Activated T-helper 1 cell treated with Interleukin-2 at 50 U/mL for 16 hours (primary cell): Measurements from ENCODE around the gene VPS9D1.
A peak's percentile ranks its signal among the peaks of the same experiment; 100 is the strongest.
"Not testable (repeated sequence)": the region's sequence is repeated elsewhere in the genome, so short reads cannot be mapped to it uniquely, and the experiment has no call there.

Experiments used
- DNase-seq: peaks from one replicate; pipeline ENCODE4 v3.0.0-alpha.2; 2020; ENCODE audit warnings: low read depth

Gene VPS9D1

GRCh38 chr16:89709716-89710432, 10.8 kb downstream of the VPS9D1 start:
- DNase-seq = no peak

DNA sequence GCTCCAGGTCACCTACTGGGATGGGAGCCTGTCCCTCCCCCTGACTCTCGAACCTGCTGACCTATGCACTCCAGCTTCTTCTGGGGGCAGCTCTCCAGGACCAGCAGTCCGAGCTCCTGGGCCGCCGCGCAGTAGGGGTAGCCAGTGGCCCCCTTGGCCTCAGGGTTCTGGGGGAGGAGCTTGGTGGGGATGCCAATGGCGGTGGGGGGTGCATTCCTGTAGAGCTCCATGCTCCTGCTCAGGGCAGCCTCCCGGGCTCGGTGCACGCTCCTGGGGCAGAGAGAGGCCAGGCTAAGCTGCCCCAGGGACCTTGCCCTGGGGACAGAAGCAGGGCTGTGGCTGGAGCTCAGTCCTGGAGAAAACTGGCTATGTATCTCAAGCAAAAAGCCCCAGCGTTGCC, 11.5 kb downstream of the VPS9D1 start:
- DNase-seq = no peak

GRCh38 chr16:89708481-89708931, 12.2 kb downstream of the VPS9D1 start:
- DNase-seq = no peak

GRCh38 chr16:89707695-89708094, 13.0 kb downstream of the VPS9D1 start:
- DNase-seq = no peak

GRCh38 chr16:89706518-89707260, 14.0 kb downstream of the VPS9D1 start:
- DNase-seq = no peak

DNA sequence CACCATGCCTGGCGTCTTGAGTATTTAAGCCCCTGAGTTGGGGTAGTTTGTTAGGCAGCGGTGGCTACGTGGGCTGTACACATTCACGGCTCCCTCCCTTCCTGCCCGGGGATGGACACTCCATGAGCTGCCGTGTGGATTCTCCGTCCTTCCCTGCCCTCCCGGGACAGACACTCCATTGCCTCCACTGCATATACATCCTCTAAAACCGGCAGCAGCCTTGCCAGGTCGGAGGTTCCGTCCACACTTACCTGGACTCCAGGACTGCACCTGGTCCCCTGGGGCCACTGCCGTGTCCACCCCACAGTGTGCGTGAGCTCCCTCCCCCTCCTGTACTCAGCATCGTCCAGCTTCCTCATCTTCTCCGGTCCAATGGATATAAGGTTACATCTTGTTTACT, 15.7 kb downstream of the VPS9D1 start:
- DNase-seq = no peak

GRCh38 chr16:89704281-89704680, 16.4 kb downstream of the VPS9D1 start:
- no peak for DNase-seq

- DNase-seq = peak; percentile 97
Measured at GRCh38 chr16:89701425-89702406, 19.0 kb downstream of the VPS9D1 start, which contains the start of gene SPATA2L. Gene SPATA2L, minus strand, starts transcription at chr16:89701705. Its CDS starts 473 bp downstream, at chr16:89701232.

- peak; percentile 47 for DNase-seq
Measured at GRCh38 chr16:89700649-89701424, 19.9 kb downstream of the VPS9D1 start.

- DNase-seq = peak; percentile 92
Measured at GRCh38 chr16:89700100-89700648, 20.5 kb downstream of the VPS9D1 start.

DNA sequence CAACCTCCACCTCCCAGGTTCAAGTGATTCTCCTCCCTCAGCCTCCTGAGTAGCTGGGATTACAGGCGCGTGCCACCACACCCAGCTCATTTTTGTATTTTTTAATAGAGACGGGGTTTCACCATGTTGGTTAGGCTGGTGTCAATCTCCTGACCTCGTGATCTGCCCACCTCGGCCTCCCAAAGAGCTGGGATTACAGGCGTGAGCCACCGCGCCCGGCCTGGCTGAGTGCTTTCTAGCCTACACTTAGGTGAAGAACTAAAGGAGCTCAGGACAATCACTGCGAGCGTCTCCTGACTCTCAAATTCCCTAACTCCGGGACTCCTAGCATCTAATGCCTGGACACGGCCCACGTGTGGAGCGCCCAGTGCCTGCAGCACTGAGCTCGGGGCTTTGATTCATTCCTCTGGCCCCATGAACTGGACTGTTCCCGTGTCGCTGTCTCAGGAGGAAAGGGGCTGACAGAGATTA, 21.0 kb downstream of the VPS9D1 start:
- not testable (repeated sequence) for DNase-seq

GRCh38 chr16:89698717-89699116, 22.0 kb downstream of the VPS9D1 start:
- DNase-seq = not testable (repeated sequence)

DNA sequence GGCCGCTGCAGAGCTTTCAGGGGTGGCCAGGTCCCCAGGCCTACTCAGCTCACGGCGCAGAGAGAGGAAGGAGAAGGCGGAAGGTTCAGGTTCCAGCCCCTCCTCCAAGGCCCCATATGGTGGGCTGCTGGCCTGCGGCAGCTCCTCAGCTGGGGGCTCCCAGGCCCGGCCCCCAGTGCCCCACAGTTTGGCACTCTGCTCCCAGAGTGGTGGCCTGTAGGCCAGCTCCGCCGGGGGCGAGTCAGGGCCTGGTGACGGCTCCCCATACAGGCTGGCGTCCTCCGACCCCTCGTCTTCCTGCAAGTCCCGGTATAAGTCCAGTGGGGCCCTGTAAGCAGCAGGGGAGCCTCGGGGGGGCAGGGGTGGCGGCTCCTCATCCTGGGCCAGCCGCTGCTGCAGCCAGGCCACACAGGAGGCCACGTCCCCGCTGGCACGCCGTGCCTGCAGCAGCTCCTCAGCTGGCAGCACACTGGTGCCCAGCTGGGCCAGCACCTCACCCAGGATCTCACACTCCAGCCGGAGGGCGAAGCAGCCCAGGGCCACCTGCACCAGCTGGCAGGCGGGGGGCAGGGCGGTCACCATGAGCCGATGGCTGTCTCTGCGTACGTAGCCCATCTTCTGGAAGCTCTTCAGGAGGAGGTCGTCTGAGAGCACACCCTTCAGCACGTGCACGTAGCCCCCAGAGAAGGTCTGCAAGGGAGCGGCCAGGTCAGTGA, 22.9 kb downstream of the VPS9D1 start:
- no peak for DNase-seq

GRCh38 chr16:89697161-89697615, 23.5 kb downstream of the VPS9D1 start:
- no peak for DNase-seq

- DNase-seq = no peak
Measured at GRCh38 chr16:89696670-89697128, 24.0 kb downstream of the VPS9D1 start.

GRCh38 chr16:89695875-89696669, 24.6 kb downstream of the VPS9D1 start:
- DNase-seq = no peak

DNA sequence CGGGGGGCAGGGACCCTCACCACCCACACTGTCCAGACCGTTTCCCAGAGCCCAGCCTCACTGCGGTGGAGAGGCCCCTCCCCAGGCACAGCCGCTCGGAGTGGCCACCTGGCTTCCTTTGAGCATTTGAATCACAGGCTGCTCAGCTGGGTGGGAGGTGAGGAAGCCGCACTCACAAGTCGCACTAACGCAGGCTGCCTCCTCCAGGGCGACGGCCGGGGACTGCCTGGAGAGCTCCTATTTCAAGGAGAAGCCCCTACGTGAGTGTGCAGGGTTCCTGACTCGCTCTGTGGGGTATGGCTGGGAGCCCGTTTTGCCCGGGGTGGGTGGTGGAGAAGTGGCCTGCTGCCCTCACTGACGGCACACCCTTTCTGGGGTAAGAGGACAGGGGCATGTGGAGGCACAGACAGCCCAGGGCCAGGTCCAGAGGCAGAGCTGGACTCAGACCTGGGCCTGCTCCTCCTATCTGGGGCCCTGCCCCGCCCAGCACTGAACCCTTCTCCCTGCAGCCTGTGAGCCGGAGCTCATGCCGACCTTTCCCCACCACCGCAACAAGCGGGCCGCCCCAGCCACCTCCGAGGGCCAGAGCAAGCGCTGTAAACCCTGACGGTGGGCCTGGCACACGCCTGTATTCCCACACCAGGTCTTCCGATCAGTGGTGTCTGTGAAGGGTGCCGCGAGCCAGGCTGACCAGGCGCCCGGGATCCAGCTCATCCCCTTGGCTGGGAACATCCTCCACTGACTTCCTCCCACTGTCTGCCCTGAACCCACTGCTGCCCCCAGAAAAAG, 25.4 kb downstream of the VPS9D1 start:
- DNase-seq = no peak

GRCh38 chr16:89694784-89695085, 26.0 kb downstream of the VPS9D1 start:
- DNase-seq = not testable (repeated sequence)
